ENCODE results near the gene KRT33B.

Gene KRT33B

DNA sequence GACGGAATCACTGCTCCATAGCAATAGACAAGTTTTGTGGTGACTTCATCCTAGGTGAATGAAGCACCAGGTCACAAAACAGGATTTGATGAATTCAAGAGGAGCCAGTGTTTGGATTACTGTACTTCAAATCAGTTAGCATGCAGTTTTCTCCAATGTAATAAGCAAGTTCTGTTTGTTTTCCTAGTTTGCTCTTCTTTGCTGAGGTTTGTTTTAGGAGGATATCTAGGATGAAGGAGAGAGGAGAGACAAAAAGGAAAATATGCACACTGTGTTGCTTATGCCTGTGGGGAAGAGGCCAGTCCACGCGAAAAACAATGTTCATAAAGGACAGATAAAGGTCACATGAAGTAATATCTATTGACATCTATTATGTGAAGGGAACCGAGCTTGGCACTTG, 45.8 kb upstream of the KRT33B start:
- TF ChIP-seq, protein P1, sequence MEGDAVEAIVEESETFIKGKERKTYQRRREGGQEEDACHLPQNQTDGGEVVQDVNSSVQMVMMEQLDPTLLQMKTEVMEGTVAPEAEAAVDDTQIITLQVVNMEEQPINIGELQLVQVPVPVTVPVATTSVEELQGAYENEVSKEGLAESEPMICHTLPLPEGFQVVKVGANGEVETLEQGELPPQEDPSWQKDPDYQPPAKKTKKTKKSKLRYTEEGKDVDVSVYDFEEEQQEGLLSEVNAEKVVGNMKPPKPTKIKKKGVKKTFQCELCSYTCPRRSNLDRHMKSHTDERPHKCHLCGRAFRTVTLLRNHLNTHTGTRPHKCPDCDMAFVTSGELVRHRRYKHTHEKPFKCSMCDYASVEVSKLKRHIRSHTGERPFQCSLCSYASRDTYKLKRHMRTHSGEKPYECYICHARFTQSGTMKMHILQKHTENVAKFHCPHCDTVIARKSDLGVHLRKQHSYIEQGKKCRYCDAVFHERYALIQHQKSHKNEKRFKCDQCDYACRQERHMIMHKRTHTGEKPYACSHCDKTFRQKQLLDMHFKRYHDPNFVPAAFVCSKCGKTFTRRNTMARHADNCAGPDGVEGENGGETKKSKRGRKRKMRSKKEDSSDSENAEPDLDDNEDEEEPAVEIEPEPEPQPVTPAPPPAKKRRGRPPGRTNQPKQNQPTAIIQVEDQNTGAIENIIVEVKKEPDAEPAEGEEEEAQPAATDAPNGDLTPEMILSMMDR (IDR thresholded peaks at IDR 0.05; ENCODE audit: insufficient read depth, low read length): no peak
- TF ChIP-seq POLR2AphosphoS5 (IDR thresholded peaks at IDR 0.05; ENCODE audit: low read depth) (no peak), GABPA (IDR thresholded peaks at IDR 0.05; ENCODE audit: low read depth) (no peak), SPI1 (IDR thresholded peaks at IDR 0.05; ENCODE audit: borderline replicate concordance, low read depth) (no peak)
- TF ChIP-seq, protein P2, sequence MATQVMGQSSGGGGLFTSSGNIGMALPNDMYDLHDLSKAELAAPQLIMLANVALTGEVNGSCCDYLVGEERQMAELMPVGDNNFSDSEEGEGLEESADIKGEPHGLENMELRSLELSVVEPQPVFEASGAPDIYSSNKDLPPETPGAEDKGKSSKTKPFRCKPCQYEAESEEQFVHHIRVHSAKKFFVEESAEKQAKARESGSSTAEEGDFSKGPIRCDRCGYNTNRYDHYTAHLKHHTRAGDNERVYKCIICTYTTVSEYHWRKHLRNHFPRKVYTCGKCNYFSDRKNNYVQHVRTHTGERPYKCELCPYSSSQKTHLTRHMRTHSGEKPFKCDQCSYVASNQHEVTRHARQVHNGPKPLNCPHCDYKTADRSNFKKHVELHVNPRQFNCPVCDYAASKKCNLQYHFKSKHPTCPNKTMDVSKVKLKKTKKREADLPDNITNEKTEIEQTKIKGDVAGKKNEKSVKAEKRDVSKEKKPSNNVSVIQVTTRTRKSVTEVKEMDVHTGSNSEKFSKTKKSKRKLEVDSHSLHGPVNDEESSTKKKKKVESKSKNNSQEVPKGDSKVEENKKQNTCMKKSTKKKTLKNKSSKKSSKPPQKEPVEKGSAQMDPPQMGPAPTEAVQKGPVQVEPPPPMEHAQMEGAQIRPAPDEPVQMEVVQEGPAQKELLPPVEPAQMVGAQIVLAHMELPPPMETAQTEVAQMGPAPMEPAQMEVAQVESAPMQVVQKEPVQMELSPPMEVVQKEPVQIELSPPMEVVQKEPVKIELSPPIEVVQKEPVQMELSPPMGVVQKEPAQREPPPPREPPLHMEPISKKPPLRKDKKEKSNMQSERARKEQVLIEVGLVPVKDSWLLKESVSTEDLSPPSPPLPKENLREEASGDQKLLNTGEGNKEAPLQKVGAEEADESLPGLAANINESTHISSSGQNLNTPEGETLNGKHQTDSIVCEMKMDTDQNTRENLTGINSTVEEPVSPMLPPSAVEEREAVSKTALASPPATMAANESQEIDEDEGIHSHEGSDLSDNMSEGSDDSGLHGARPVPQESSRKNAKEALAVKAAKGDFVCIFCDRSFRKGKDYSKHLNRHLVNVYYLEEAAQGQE (IDR thresholded peaks at IDR 0.05; ENCODE audit: insufficient replicate concordance, low read depth): no peak
- Histone ChIP-seq H3K27ac (replicated peaks) (no peak overlapping the region), H3K4me3 (replicated peaks; ENCODE audit: insufficient read depth, low read length) (no peak overlapping the region), H3K27me3 (ENCODE audit: insufficient read depth, poor library complexity, severe bottlenecking) (no peaks in the 10 kb centered on the region)
- DNase-seq (ENCODE audit: low read depth in 1 of 2, low spot score in 1 of 2): no peak

GRCh38 chr17:41413982-41414381, 44.4 kb upstream of the KRT33B start:
- no peak overlapping the region for H3K4me3 ChIP-seq (replicated peaks; ENCODE audit: insufficient read depth, low read length)
- H3K27me3 ChIP-seq (ENCODE audit: insufficient read depth, poor library complexity, severe bottlenecking): no peaks in the 10 kb centered on the region
- H3K27ac ChIP-seq (replicated peaks): no peak overlapping the region
- DNase-seq (ENCODE audit: low read depth in 1 of 2, low spot score in 1 of 2): no peak
- TF ChIP-seq POLR2AphosphoS5 (IDR thresholded peaks at IDR 0.05; ENCODE audit: low read depth) (no peak), SPI1 (IDR thresholded peaks at IDR 0.05; ENCODE audit: borderline replicate concordance, low read depth) (no peak)
- TF ChIP-seq, protein P2 (IDR thresholded peaks at IDR 0.05; ENCODE audit: insufficient replicate concordance, low read depth): no peak
- TF ChIP-seq, protein P1 (IDR thresholded peaks at IDR 0.05; ENCODE audit: insufficient read depth, low read length): no peak

GRCh38 chr17:41413353-41413957, 43.8 kb upstream of the KRT33B start:
- Histone ChIP-seq H3K4me3 (replicated peaks; ENCODE audit: insufficient read depth, low read length) (no peak overlapping the region), H3K27ac (replicated peaks) (no peak overlapping the region), H3K27me3 (ENCODE audit: insufficient read depth, poor library complexity, severe bottlenecking) (no peaks in the 10 kb centered on the region)
- no peak for TF ChIP-seq POLR2AphosphoS5 (IDR thresholded peaks at IDR 0.05; ENCODE audit: low read depth)
- TF ChIP-seq GABPA (IDR thresholded peaks at IDR 0.05; ENCODE audit: low read depth): no peak
- TF ChIP-seq, protein P2 (IDR thresholded peaks at IDR 0.05; ENCODE audit: insufficient replicate concordance, low read depth): no peak
- no peak for TF ChIP-seq SPI1 (IDR thresholded peaks at IDR 0.05; ENCODE audit: borderline replicate concordance, low read depth)
- TF ChIP-seq, protein P1 (IDR thresholded peaks at IDR 0.05; ENCODE audit: insufficient read depth, low read length): no peak
- DNase-seq (ENCODE audit: low read depth in 1 of 2, low spot score in 1 of 2): no peak
